ENCODE results near the gene RGS6. TPM values are rescaled to one million over a fixed set of nuclear protein-coding genes. Genes with fewer than 3 reads are reported as not detected.

The RGS6 gene
- total RNA-seq, 1 experiment from 2014 or later: not detected

DNA sequence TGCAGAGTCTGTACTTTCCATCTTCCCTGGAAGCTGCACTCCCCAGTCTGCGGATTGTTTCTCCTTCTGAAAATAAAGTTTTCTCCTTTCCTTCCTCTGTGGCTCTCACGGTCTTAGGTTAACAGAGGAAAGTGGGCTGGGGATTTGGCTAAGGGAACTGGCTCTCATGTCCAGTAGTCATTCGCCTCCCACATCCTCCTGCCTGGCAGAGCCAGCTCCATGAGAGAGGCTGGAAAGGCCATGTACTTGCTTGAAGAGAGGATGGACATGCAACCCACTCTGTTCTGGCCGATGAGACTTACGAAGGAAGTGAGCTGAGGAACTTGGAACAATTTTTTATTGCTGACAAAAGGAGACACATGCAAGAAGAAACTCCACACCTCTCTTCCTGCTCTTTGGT lies 18.9 kb upstream of the RGS6 start:
- Histone ChIP-seq H3K4me3 (ENCODE audit: low read length) (no peak overlapping the region), H3K36me3 (ENCODE audit: low read depth, low read length) (no peaks in the 10 kb centered on the region), H3K27me3 (ENCODE audit: low read length) (peaks cover 92% of the 10 kb centered on the region), H3K4me1 (ENCODE audit: insufficient read depth, low read length) (no peaks in the 10 kb centered on the region), H3K9ac (ENCODE audit: low read length) (no peak overlapping the region), H2AFZ (ENCODE audit: low read length) (no peak overlapping the region), H3K9me3 (ENCODE audit: low read length) (no peaks in the 10 kb centered on the region), H3K9me2 (replicated peaks; ENCODE audit: low read length) (no peaks in the 10 kb centered on the region), H3K79me2 (ENCODE audit: low read length) (no peaks in the 10 kb centered on the region), H3K4me2 (ENCODE audit: low read length) (no peak overlapping the region), H4K20me1 (ENCODE audit: low read length) (no peaks in the 10 kb centered on the region), H3K27ac (ENCODE audit: low read length) (no peak overlapping the region), H3F3A (ENCODE audit: low read length, unreplicated experiment) (no peaks in the 10 kb centered on the region)
- BruUV-seq (replicated peaks): no TSS peak
- ChIA-PET CTCF (no interaction called here), POLR2A (ENCODE audit: unreplicated experiment) (no interaction called here)
- ATAC-seq: no peak
- no peak for DNase-seq
- intact Hi-C loops (cut with micrococcal nuclease): no loop called here
- no peak for TF ChIP-seq EZH2phosphoT487 (IDR thresholded peaks at IDR 0.05; ENCODE audit: borderline replicate concordance, low read length)
- no peak for TF ChIP-seq EZH2 (IDR thresholded peaks at IDR 0.05; ENCODE audit: low read length, unreplicated experiment)
- TF ChIP-seq, protein P1, sequence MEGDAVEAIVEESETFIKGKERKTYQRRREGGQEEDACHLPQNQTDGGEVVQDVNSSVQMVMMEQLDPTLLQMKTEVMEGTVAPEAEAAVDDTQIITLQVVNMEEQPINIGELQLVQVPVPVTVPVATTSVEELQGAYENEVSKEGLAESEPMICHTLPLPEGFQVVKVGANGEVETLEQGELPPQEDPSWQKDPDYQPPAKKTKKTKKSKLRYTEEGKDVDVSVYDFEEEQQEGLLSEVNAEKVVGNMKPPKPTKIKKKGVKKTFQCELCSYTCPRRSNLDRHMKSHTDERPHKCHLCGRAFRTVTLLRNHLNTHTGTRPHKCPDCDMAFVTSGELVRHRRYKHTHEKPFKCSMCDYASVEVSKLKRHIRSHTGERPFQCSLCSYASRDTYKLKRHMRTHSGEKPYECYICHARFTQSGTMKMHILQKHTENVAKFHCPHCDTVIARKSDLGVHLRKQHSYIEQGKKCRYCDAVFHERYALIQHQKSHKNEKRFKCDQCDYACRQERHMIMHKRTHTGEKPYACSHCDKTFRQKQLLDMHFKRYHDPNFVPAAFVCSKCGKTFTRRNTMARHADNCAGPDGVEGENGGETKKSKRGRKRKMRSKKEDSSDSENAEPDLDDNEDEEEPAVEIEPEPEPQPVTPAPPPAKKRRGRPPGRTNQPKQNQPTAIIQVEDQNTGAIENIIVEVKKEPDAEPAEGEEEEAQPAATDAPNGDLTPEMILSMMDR (conservative IDR thresholded peaks at IDR 0.05; ENCODE audit: low read depth, low read length): no peak

DNA sequence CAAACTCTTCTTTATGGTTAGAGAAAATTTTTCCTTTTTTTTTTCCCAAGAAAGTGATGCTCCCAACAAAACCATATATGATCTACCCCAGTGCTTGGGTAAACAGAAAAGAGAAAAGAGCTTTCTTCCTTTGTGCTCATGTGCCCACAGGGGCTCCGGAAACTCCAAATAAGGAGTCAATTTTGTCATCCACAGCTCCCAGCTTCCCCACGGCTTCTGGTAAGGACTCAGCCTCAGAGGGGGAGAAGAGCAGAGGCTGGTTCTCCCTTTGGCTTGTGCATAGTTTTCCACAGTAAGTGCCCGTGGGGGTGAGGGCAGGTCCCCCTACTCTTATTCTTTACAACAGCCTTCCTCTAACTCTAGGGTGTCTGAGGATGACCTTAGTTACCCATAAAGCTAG lies 13.3 kb upstream of the RGS6 start:
- intact Hi-C loops (cut with micrococcal nuclease): no loop called here
- no peaks in the 10 kb centered on the region for H3K9me2 ChIP-seq (replicated peaks; ENCODE audit: low read length)
- H3K4me2 ChIP-seq (ENCODE audit: low read length): no peak overlapping the region
- no peak for DNase-seq
- BruUV-seq (replicated peaks): no TSS peak
- H4K20me1 ChIP-seq (ENCODE audit: low read length): no peaks in the 10 kb centered on the region
- POLR2A ChIA-PET (ENCODE audit: unreplicated experiment): no interaction called here
- H3K36me3 ChIP-seq (ENCODE audit: low read depth, low read length): no peaks in the 10 kb centered on the region
- no peak for ATAC-seq
- H3F3A ChIP-seq (ENCODE audit: low read length, unreplicated experiment): no peaks in the 10 kb centered on the region
- H3K4me1 ChIP-seq (ENCODE audit: insufficient read depth, low read length): no peaks in the 10 kb centered on the region
- H3K9ac ChIP-seq (ENCODE audit: low read length): no peak overlapping the region
- CTCF ChIA-PET: no interaction called here
- H3K27me3 ChIP-seq (ENCODE audit: low read length): peaks cover 77% of the 10 kb centered on the region
- no peak overlapping the region for H3K27ac ChIP-seq (ENCODE audit: low read length)
- TF ChIP-seq EZH2phosphoT487 (IDR thresholded peaks at IDR 0.05; ENCODE audit: borderline replicate concordance, low read length) (no peak), EZH2 (IDR thresholded peaks at IDR 0.05; ENCODE audit: low read length, unreplicated experiment) (no peak)
- TF ChIP-seq, protein P1 (conservative IDR thresholded peaks at IDR 0.05; ENCODE audit: low read depth, low read length): no peak
- no peak overlapping the region for H2AFZ ChIP-seq (ENCODE audit: low read length)
- no peak overlapping the region for H3K4me3 ChIP-seq (ENCODE audit: low read length)
- H3K9me3 ChIP-seq (ENCODE audit: low read length): no peaks in the 10 kb centered on the region
- no peaks in the 10 kb centered on the region for H3K79me2 ChIP-seq (ENCODE audit: low read length)

DNA sequence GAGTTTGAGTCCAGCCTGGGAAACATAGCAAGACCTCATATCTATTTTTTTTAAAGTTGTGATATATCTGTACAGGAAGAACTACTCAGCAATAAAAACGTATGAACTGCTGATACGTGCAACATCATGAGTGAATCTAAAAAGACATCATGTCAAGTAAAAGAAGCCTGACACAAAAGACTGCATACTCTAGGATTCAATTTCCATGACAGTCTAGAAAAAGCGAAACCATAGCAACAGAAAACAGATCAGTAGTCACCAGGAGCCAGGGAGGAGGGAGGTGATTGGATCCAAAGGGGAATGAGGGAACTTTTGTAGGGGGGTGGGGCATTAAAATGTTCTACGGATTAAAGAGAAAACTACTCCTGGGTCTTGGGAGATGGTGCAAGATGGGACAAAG lies 8.7 kb upstream of the RGS6 start:
- H3K79me2 ChIP-seq (ENCODE audit: low read length): no peaks in the 10 kb centered on the region
- intact Hi-C loops (cut with micrococcal nuclease): no loop called here
- H4K20me1 ChIP-seq (ENCODE audit: low read length): no peaks in the 10 kb centered on the region
- BruUV-seq (replicated peaks): no TSS peak
- no peak overlapping the region for H3K27ac ChIP-seq (ENCODE audit: low read length)
- CTCF ChIA-PET: no interaction called here
- no peaks in the 10 kb centered on the region for H3K9me3 ChIP-seq (ENCODE audit: low read length)
- no peaks in the 10 kb centered on the region for H3K36me3 ChIP-seq (ENCODE audit: low read depth, low read length)
- POLR2A ChIA-PET (ENCODE audit: unreplicated experiment): interaction anchor here (0.6 kb wide), 1 partner anchor 75 kb away, joined by 3 read pairs; no protein-coding TSS in a partner anchor
- no peak overlapping the region for H2AFZ ChIP-seq (ENCODE audit: low read length)
- no peaks in the 10 kb centered on the region for H3K9me2 ChIP-seq (replicated peaks; ENCODE audit: low read length)
- TF ChIP-seq EZH2phosphoT487 (IDR thresholded peaks at IDR 0.05; ENCODE audit: borderline replicate concordance, low read length) (no peak), EZH2 (IDR thresholded peaks at IDR 0.05; ENCODE audit: low read length, unreplicated experiment) (no peak)
- TF ChIP-seq, protein P1 (conservative IDR thresholded peaks at IDR 0.05; ENCODE audit: low read depth, low read length): no peak
- H3F3A ChIP-seq (ENCODE audit: low read length, unreplicated experiment): no peaks in the 10 kb centered on the region
- DNase-seq (no peak), ATAC-seq (no peak)
- H3K9ac ChIP-seq (ENCODE audit: low read length): no peak overlapping the region
- no peaks in the 10 kb centered on the region for H3K4me1 ChIP-seq (ENCODE audit: insufficient read depth, low read length)
- H3K27me3 ChIP-seq (ENCODE audit: low read length): peaks cover 61% of the 10 kb centered on the region
- H3K4me3 ChIP-seq (ENCODE audit: low read length): no peak overlapping the region
- H3K4me2 ChIP-seq (ENCODE audit: low read length): no peak overlapping the region
